Measurements from ENCODE around the gene STK24. TPM values are rescaled to one million over a fixed set of nuclear protein-coding genes. Genes with fewer than 3 reads are reported as not detected.

STK24 gene
- total RNA-seq, 2 donors from 2014 or later = 115 to 125 TPM

DNA sequence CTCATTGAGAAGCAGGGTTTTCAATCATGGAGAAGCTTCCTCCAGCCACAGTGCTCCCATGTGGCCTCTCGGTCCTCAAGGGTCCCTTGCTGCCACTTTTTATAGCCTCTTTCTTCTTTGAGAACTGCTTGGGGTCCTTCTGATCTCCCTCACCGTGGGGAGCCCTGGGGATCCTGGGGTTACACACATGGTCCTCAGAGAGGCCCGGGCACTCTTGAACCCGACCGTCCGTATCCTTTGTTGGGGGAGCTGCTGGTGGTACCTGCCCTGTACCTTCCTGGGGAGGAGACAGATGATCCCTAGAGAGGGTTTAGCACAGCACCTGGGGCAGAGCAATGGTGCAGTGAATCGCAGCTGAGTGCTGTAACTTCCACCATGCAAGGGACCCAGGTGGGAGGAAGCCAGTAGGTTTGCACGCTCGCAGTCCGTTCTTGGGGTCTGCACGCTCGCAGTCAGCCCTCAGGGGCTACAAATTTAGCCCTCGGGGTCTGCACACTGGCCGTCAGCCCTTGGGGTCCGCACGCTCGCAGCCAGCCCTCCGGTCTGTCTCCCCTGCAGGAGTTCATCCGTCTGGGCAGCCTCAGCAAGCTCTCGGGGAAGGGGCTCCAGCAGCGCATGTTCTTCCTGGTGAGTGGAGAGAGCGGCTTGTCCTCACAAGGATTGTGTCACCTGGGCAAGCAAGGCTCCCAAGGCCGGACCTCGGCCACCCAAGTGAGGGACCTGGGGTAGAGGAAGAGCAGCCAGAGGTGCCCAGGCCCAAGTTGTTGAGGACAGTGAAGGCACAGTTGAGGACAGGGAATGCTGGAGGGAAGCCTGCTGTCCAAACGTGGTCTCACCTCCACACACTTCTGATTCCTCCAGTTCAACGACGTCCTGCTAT is 138.4 kb downstream of the STK24 start:
- no peaks in the 10 kb centered on the region for H3K27me3 Mint-ChIP-seq (ENCODE audit: insufficient read depth)
- no peaks in the 10 kb centered on the region for H3K4me1 ChIP-seq (ENCODE audit: control insufficient read depth, insufficient read depth, low read length)
- peaks cover 73% of the 10 kb centered on the region for H3K36me3 Mint-ChIP-seq (ENCODE audit: low read depth)
- H3K9ac ChIP-seq (ENCODE audit: extremely low read depth, low read length, poor library complexity, severe bottlenecking) = no peak overlapping the region
- H3K4me3 Mint-ChIP-seq = no peak overlapping the region
- no peaks in the 10 kb centered on the region for H3K27me3 ChIP-seq (ENCODE audit: control insufficient read depth, insufficient read depth, low read length, poor library complexity, severe bottlenecking)
- DNase-seq = no peak
- no peak overlapping the region for H3K27ac ChIP-seq (ENCODE audit: low read depth, low read length)
- WGBS, 2 experiments (ENCODE audit: insufficient coverage in 1 of 2, insufficient read length in 1 of 2) = 92 to 94% methylated on average over 21 to 27 of the region's 27 CpGs
- peaks cover 83% of the 10 kb centered on the region for H3K36me3 ChIP-seq (ENCODE audit: control insufficient read depth, insufficient read depth, low read length)
- H3K4me1 Mint-ChIP-seq = no peaks in the 10 kb centered on the region
- no peaks in the 10 kb centered on the region for H3K9me3 ChIP-seq (ENCODE audit: control insufficient read depth, low read length)
- H3K27ac Mint-ChIP-seq = no peak overlapping the region
- no peaks in the 10 kb centered on the region for H3K9me3 Mint-ChIP-seq
- no peak overlapping the region for H3K4me3 ChIP-seq (ENCODE audit: low read length)
- TF ChIP-seq, protein P1, sequence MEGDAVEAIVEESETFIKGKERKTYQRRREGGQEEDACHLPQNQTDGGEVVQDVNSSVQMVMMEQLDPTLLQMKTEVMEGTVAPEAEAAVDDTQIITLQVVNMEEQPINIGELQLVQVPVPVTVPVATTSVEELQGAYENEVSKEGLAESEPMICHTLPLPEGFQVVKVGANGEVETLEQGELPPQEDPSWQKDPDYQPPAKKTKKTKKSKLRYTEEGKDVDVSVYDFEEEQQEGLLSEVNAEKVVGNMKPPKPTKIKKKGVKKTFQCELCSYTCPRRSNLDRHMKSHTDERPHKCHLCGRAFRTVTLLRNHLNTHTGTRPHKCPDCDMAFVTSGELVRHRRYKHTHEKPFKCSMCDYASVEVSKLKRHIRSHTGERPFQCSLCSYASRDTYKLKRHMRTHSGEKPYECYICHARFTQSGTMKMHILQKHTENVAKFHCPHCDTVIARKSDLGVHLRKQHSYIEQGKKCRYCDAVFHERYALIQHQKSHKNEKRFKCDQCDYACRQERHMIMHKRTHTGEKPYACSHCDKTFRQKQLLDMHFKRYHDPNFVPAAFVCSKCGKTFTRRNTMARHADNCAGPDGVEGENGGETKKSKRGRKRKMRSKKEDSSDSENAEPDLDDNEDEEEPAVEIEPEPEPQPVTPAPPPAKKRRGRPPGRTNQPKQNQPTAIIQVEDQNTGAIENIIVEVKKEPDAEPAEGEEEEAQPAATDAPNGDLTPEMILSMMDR (conservative IDR thresholded peaks at IDR 0.05) = no peak

DNA sequence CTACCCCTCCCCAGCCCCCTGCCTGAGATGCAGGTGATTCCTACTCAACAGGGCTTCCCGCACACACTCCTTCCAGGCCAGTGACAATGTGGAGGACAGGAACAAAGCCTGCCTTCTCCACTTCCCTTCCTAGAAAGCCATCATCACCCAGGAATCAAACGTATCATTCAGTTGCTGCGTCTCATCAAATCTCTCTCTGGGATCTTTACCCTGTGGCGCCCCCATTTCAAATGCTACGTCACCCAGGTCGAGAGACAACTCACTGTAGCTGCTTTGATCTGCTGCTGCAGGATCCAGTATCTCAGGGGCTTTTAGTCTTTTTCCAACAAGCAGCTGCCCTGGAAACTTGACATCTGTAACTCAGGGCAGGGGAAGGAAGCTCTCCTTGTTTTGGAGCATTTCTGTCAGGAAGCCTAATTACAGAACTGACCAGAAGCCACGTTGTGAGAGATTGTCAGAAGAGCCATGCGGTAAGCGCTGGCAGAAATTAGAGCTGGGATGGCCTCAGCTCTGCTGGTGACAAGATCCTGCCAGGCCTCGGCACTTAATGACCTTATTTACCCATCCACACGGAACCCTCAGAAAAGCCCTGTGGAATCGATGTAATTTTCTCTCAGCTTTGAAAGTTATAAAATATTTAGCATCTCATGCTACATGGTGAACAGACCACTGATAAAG is 140.5 kb downstream of the STK24 start:
- Histone ChIP-seq H3K9ac (ENCODE audit: extremely low read depth, low read length, poor library complexity, severe bottlenecking) (no peak overlapping the region), H3K36me3 (ENCODE audit: control insufficient read depth, insufficient read depth, low read length) (peaks cover 79% of the 10 kb centered on the region), H3K27ac (ENCODE audit: low read depth, low read length) (no peak overlapping the region), H3K4me3 (ENCODE audit: low read length) (no peak overlapping the region), H3K4me1 (ENCODE audit: control insufficient read depth, insufficient read depth, low read length) (no peaks in the 10 kb centered on the region), H3K9me3 (ENCODE audit: control insufficient read depth, low read length) (no peaks in the 10 kb centered on the region), H3K27me3 (ENCODE audit: control insufficient read depth, insufficient read depth, low read length, poor library complexity, severe bottlenecking) (no peaks in the 10 kb centered on the region)
- Mint-ChIP-seq H3K4me3 (no peak overlapping the region), H3K4me1 (no peaks in the 10 kb centered on the region), H3K27me3 (ENCODE audit: insufficient read depth) (no peaks in the 10 kb centered on the region), H3K9me3 (no peaks in the 10 kb centered on the region), H3K36me3 (ENCODE audit: low read depth) (peaks cover 70% of the 10 kb centered on the region), H3K27ac (peak overlapping the region; percentile 63)
- DNase-seq = no peak
- WGBS, 2 experiments (ENCODE audit: insufficient coverage in 1 of 2, insufficient read length in 1 of 2) = 93 to 96% methylated on average over 11 to 12 of the region's 12 CpGs
- TF ChIP-seq, protein P1 (conservative IDR thresholded peaks at IDR 0.05) = no peak

DNA sequence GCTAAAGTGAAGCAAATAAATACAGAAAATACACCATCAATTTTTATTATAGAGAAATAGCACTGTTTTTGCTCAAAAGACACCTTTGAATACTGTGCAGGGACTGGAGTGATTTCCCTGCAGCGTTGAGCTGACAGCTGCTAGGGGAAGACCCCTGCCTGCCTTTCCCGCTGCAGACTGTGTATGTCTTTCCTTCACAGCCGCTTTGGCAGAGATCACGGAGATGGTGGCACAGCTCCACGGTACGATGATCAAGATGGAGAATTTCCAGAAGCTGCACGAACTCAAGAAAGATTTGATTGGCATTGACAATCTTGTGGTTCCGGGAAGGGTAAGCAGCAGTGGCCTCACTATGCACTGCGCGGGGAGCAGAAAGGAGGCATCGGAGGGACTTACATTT is 141.5 kb downstream of the STK24 start:
- Mint-ChIP-seq H3K27ac (no peak overlapping the region), H3K27me3 (ENCODE audit: insufficient read depth) (no peaks in the 10 kb centered on the region), H3K4me1 (peaks cover 4% of the 10 kb centered on the region)

More for the DNA sequence above, 141.5 kb downstream of the STK24 start:
- Mint-ChIP-seq H3K4me3 (no peak overlapping the region), H3K36me3 (ENCODE audit: low read depth) (peaks cover 69% of the 10 kb centered on the region), H3K9me3 (no peaks in the 10 kb centered on the region)
- H3K27me3 ChIP-seq (ENCODE audit: control insufficient read depth, insufficient read depth, low read length, poor library complexity, severe bottlenecking) = no peaks in the 10 kb centered on the region
- no peak overlapping the region for H3K27ac ChIP-seq (ENCODE audit: low read depth, low read length)
- H3K4me1 ChIP-seq (ENCODE audit: control insufficient read depth, insufficient read depth, low read length) = no peaks in the 10 kb centered on the region
- H3K9ac ChIP-seq (ENCODE audit: extremely low read depth, low read length, poor library complexity, severe bottlenecking) = no peak overlapping the region
- 96 to 98% methylated on average over 11 of the region's 11 CpGs for WGBS, 2 experiments (ENCODE audit: insufficient coverage in 1 of 2, insufficient read length in 1 of 2)
- no peak for DNase-seq
- TF ChIP-seq, protein P1 (conservative IDR thresholded peaks at IDR 0.05) = no peak
- peaks cover 76% of the 10 kb centered on the region for H3K36me3 ChIP-seq (ENCODE audit: control insufficient read depth, insufficient read depth, low read length)
- no peaks in the 10 kb centered on the region for H3K9me3 ChIP-seq (ENCODE audit: control insufficient read depth, low read length)
- no peak overlapping the region for H3K4me3 ChIP-seq (ENCODE audit: low read length)

Data from endodermal cell (in vitro differentiated cells).